Endothelial cell of umbilical vein (primary cell): ENCODE measurements around the gene MCM7. TPM values are rescaled to one million over a fixed set of nuclear protein-coding genes. Genes with fewer than 3 reads are reported as not detected.

ENCODE experiments used
- Bru-seq: library from RNA; stranded (reverse); fragments of 400-500 nt; gene quantifications from one replicate; lab custom pipeline; 2021; lab: Mats Ljungman, UMichigan
- BruChase-seq, 2 experiments: library from RNA; stranded (reverse); fragments of 400-500 nt; gene quantifications; one replicate each; lab custom pipeline; 2021; lab: Mats Ljungman, UMichigan
- BruUV-seq: library from RNA; stranded (reverse); fragments of 400-500 nt; replicated peaks from 2 replicates; lab custom pipeline; 2021; lab: Mats Ljungman, UMichigan
- CTCF ChIA-PET: fragments of 300-600, 350-600 bp; sonication (Branson Sonifier 250); formaldehyde crosslinking; loops from one replicate; lab custom pipeline; 2021; ENCODE audit warnings: antibody characterized with exemption, inconsistent platforms; lab: Charles Lee
- POLR2A ChIA-PET: fragments of 300-600, 350-600 bp; sonication (Branson Sonifier 250); formaldehyde crosslinking; loops from one replicate; lab custom pipeline; 2021; ENCODE audit warnings: antibody characterized with exemption, inconsistent platforms; lab: Charles Lee
- DNase-seq: peaks from one replicate; pipeline ENCODE4 v3.0.0-alpha.2; 2011; ENCODE audit warnings: low read depth, low spot score
- FAIRE-seq: peaks from 2 replicates; lab custom pipeline; 2011; peaks lifted over from hg19 to GRCh38; lab: Jason Lieb, UNC
- H2AFZ ChIP-seq: 2 replicates; pipeline ENCODE4 v1.6.0; 2012; ENCODE audit warnings: low read depth, low read length, control low read depth, inconsistent platforms
- H3K27ac ChIP-seq: 2 replicates; pipeline ENCODE4 v1.5.1; 2011; ENCODE audit warnings: low read depth, mild to moderate bottlenecking, control low read depth, low read length, moderate library complexity; ENCODE audit not compliant: insufficient read depth
- H3K27me3 ChIP-seq, 2 experiments: 2 replicates each; pipeline versions ENCODE4 v1.6.0 to v1.6.1; 2011; ENCODE audit warnings: low read length in 2 of 2, mixed read lengths in 1 of 2; ENCODE audit not compliant: control insufficient read depth in 2 of 2, insufficient read depth in 2 of 2
- H3K36me3 ChIP-seq, 2 experiments: 2 replicates in 1 of 2; 3 replicates in 1 of 2; pipeline ENCODE4 v1.5.1; 2011; ENCODE audit warnings: low read length in 2 of 2, mild to moderate bottlenecking in 1 of 2, moderate library complexity in 1 of 2; ENCODE audit not compliant: control insufficient read depth in 2 of 2, insufficient read depth in 2 of 2; ENCODE audit errors: extremely low read depth in 1 of 2
- H3K4me1 ChIP-seq: 3 replicates; pipeline ENCODE4 v1.5.1; 2011; ENCODE audit warnings: mild to moderate bottlenecking, low read length; ENCODE audit not compliant: control insufficient read depth, insufficient read depth; ENCODE audit errors: extremely low read depth
- H3K4me2 ChIP-seq: 2 replicates; pipeline ENCODE4 v1.6.1; 2011; ENCODE audit warnings: low read length, control low read depth, mixed read lengths; ENCODE audit not compliant: insufficient read depth
- H3K4me3 ChIP-seq, 3 experiments: fragments of 200-600 bp in 1 of 3; sonication (generic), shearing (Covaris generic) in 1 of 3; replicated peaks in 1 of 3; 2 replicates each; pipeline ENCODE4 v1.5.1; 2011 to 2016; ENCODE audit warnings: control low read depth in 3 of 3, low read length in 3 of 3, mild to moderate bottlenecking in 2 of 3, inconsistent platforms in 1 of 3, low read depth in 1 of 3, moderate library complexity in 1 of 3; ENCODE audit not compliant: insufficient read depth in 1 of 3
- H3K79me2 ChIP-seq: 2 replicates; pipeline ENCODE4 v1.6.0; 2012; ENCODE audit warnings: low read length, inconsistent platforms; ENCODE audit not compliant: control insufficient read depth, insufficient read depth
- H3K9ac ChIP-seq: replicated peaks from 2 replicates; pipeline ENCODE3; 2011; ENCODE audit warnings: low read length, control low read depth; ENCODE audit not compliant: insufficient read depth; ENCODE audit errors: extremely low read depth
- H3K9me1 ChIP-seq: replicated peaks from 3 replicates; pipeline ENCODE4 v1.6.0; 2011; ENCODE audit warnings: mild to moderate bottlenecking, low read length; ENCODE audit not compliant: control insufficient read depth, insufficient read depth; ENCODE audit errors: extremely low read depth
- H3K9me3 ChIP-seq: replicated peaks from 2 replicates; pipeline ENCODE4 v1.5.1; 2012; ENCODE audit warnings: low read length, inconsistent platforms; ENCODE audit not compliant: control insufficient read depth, insufficient read depth
- H4K20me1 ChIP-seq: replicated peaks from 2 replicates; pipeline ENCODE3; 2011; ENCODE audit warnings: mild to moderate bottlenecking, low read length; ENCODE audit not compliant: control insufficient read depth, insufficient read depth; ENCODE audit errors: extremely low read depth
- CTCF ChIP-seq, 2 donors: IDR thresholded peaks; 1 replicate in 1 of 2; 2 replicates in 1 of 2; pipeline ENCODE4 v1.5.1; 2011; ENCODE audit warnings: low read length in 2 of 2, mild to moderate bottlenecking in 2 of 2, moderate library complexity in 2 of 2, control low read depth in 1 of 2, inconsistent platforms in 1 of 2, low read depth in 1 of 2; ENCODE audit not compliant: insufficient read depth in 1 of 2; ENCODE audit errors: extremely low read depth in 1 of 2
- EZH2 ChIP-seq: IDR thresholded peaks from 2 replicates; pipeline ENCODE4 v1.6.1; 2012; ENCODE audit warnings: borderline replicate concordance, low read depth, mild to moderate bottlenecking, moderate library complexity, low read length, inconsistent platforms; ENCODE audit not compliant: severe bottlenecking
- FOS ChIP-seq: IDR thresholded peaks from 2 replicates; pipeline ENCODE4 v1.6.1; 2011; ENCODE audit warnings: mild to moderate bottlenecking, low read length, moderate library complexity, borderline replicate concordance; ENCODE audit not compliant: insufficient read depth
- GATA2 ChIP-seq: IDR thresholded peaks from 2 replicates; pipeline ENCODE4 v1.7.0; 2011; ENCODE audit warnings: low read depth, mild to moderate bottlenecking, moderate library complexity, mixed read lengths, low read length; ENCODE audit not compliant: insufficient read length, insufficient read depth
- JUN ChIP-seq: IDR thresholded peaks from 2 replicates; pipeline ENCODE4 v1.6.1; 2011; ENCODE audit warnings: borderline replicate concordance, low read depth; ENCODE audit not compliant: insufficient read length, insufficient read depth
- MAX ChIP-seq: IDR thresholded peaks from 2 replicates; pipeline ENCODE4 v1.6.1; 2011; ENCODE audit not compliant: insufficient read depth, insufficient read length
- MYC ChIP-seq: IDR thresholded peaks from one replicate; pipeline ENCODE4 v1.6.1; 2011; ENCODE audit warnings: mild to moderate bottlenecking, low read depth, low read length
- POLR2A ChIP-seq: IDR thresholded peaks from 2 replicates; pipeline ENCODE4 v1.6.1; 2012; ENCODE audit warnings: low read depth, mild to moderate bottlenecking, control low read depth, low read length
- POLR2AphosphoS5 ChIP-seq: IDR thresholded peaks from 2 replicates; pipeline ENCODE4 v1.6.1; 2012; ENCODE audit warnings: low read depth, mild to moderate bottlenecking, control low read depth, low read length, moderate library complexity; ENCODE audit not compliant: insufficient read depth
- dilution Hi-C: fragments of 300-500 bp; cut with MboI; formaldehyde crosslinking; loops from one replicate; pipeline ENCODE4 v1.15.0; 2019; ENCODE audit warnings: low sequenced_read_pairs; ENCODE audit not compliant: extremely low pct_ligation_motif_present
- intact Hi-C: fragments of 100-400 bp; cut with micrococcal nuclease; formaldehyde crosslinking; loops from one replicate; pipeline ENCODE4 v1.10.0; 2022
- long read RNA-seq: library from polyadenylated mRNA; stranded (forward); transcript quantifications from one replicate; pipeline ENCODE4 v2.0.0, GENCODE V29; 2021
- polyA minus RNA-seq, 3 experiments: library from RNA; depleted of rRNA, polyadenylated mRNA; stranded (reverse); fragments of >200 nt; gene quantifications; 1 replicate in 1 of 3; 2 replicates in 2 of 3; pipeline ENCODE4 v1.2.3, GENCODE V29; 2011
- polyA plus RNA-seq, 4 experiments: library from polyadenylated mRNA; depleted of rRNA in 3 of 4; stranded (reverse) in 3 of 4; unstranded in 1 of 4; fragments of >200 nt; gene quantifications; 2 replicates each; pipeline versions ENCODE4 v1.2.1 to v1.2.3, GENCODE V29; 2011 to 2012; ENCODE audit warnings: missing spikeins in 1 of 4
- total RNA-seq: library from RNA; stranded (reverse); gene quantifications from 2 replicates; pipeline ENCODE4 v1.2.3, GENCODE V29; 2021

Gene MCM7
- total RNA-seq (183 and 187 TPM in 2 replicates), polyA plus RNA-seq (145 and 156 TPM in 2 replicates), polyA minus RNA-seq (123 and 162 TPM in 2 replicates), Bru-seq, nascent RNA (percentile 90 among the genes with signal in this experiment), BruChase-seq, experiment 1, labeled RNA remaining after a 6-hour chase (percentile 96 among the genes with signal in this experiment), BruChase-seq, experiment 2, labeled RNA remaining after a 2-hour chase (percentile 90 among the genes with signal in this experiment)
- polyA plus RNA-seq (2011; cell fraction: cytosol; rRNA removed) = 128 and 148 TPM in 2 replicates
- 575 and 612 TPM in 2 replicates for polyA plus RNA-seq (2011; cell fraction: nucleus; rRNA removed)
- polyA plus RNA-seq (2012) = 68.4 and 119 TPM in 2 replicates
- polyA minus RNA-seq (2011; cell fraction: cytosol; rRNA and poly(A)+ RNA removed) = 332 TPM
- 151 and 168 TPM in 2 replicates for polyA minus RNA-seq (2011; cell fraction: nucleus; rRNA and poly(A)+ RNA removed)
- long read RNA-seq, transcript MCM7-201 (15 exons, 2,957 nt) = major isoform, 318 of 380 reads
- long read RNA-seq, partial matches to known transcripts = 27 of 380 reads
- long read RNA-seq, other reads (novel, unspliced or antisense) = 33 of 380 reads

GRCh38 chr7:100101016-100101862 lies at the start of gene MCM7, which contains the start of gene AP4M1:
Gene MCM7, minus strand, starts transcription at chr7:100101397. Its CDS starts 103 bp downstream, at chr7:100101294.
Gene AP4M1, plus strand, starts transcription at chr7:100101643. Its CDS starts 72 bp downstream, at chr7:100101715.
- POLR2A ChIA-PET = interaction anchor here (0.6 to 2.8 kb wide), 7 partner anchors 11 to 32 kb away, joined by 3 to 15 read pairs (median 6); partner anchors contain the start of genes COPS6 and ZNF3
- peak within 1 kb of the TSS; percentile 74 to 96 (median 75) for H3K4me3 ChIP-seq
- peak; percentile 98 for DNase-seq
- H3K4me2 ChIP-seq = peak within 1 kb of the TSS; percentile 94
- no peaks in the 10 kb centered on the region for H4K20me1 ChIP-seq
- peaks cover 38% of the 10 kb centered on the region for H3K79me2 ChIP-seq
- peak within 1 kb of the TSS; percentile 84 for H3K27ac ChIP-seq
- dilution Hi-C loops = no loop called here
- TF ChIP-seq CTCF (IDR thresholded peaks at IDR 0.05; ENCODE audit: extremely low read depth in 1 of 2, insufficient read depth in 1 of 2, low read depth in 1 of 2, low read length in 2 of 2) (no peak), MYC (no peak), JUN (no peak), EZH2 (no peak), POLR2AphosphoS5 (peak; percentile 73), MAX (peak; percentile 98), POLR2A (peak; percentile 38), FOS (no peak), GATA2 (no peak)
- no peaks in the 10 kb centered on the region for H3K9me3 ChIP-seq
- H3K9me1 ChIP-seq = no peaks in the 10 kb centered on the region
- TSS peak; percentile 39 for BruUV-seq
- no peaks in the 10 kb centered on the region for H3K27me3 ChIP-seq
- CTCF ChIA-PET = interaction anchor here (0.7 to 2.8 kb wide), 14 partner anchors 9 to 107 kb away, joined by 3 to 18 read pairs (median 4); partner anchors contain the start of genes COPS6, MBLAC1 and ZSCAN21
- peaks cover 18% of the 10 kb centered on the region for H3K4me1 ChIP-seq
- peak within 1 kb of the TSS; percentile 92 for H3K9ac ChIP-seq
- FAIRE-seq = peak; percentile 99
- intact Hi-C loops = loop anchor here (1.0 to 10.0 kb wide), 7 partner anchors 14 to 1024 kb away; partner anchors contain the start of genes CNPY4, GPC2, LAMTOR4 and SERPINE1
- peak within 1 kb of the TSS; percentile 26 for H2AFZ ChIP-seq
- H3K36me3 ChIP-seq = peaks cover 24 to 35% of the 10 kb centered on the region in 2 experiments
